HG03045 (cell line): ENCODE measurements around the gene KLHL30.

Source experiments
- ATAC-seq: cut with Tn5 transposase; IDR thresholded peaks from one replicate; pipeline ENCODE4 v1.9.1; 2021; ENCODE audit warnings: mild to moderate bottlenecking, moderate library complexity; ENCODE audit not compliant: unreplicated experiment

The KLHL30 gene

DNA sequence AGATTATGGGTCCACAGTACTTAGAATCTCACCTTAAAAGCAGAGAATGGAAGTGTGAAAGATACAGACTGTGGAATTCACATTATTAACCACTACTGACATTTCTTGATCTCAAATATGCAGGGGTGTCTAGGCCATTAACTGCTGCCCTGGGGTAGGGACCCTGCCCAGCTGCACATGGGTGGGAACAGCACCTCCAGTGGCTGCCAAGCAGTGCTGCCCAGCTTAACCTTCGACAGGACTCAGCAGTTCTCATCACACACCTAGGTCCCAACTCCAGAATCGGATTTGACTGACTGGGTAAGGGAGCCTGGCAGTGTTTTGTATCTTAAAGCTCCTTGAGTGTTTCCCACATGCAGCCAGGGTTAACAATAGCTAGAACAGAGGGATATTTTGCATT lies 35.2 kb downstream of the KLHL30 start:
- ATAC-seq, result no peak

DNA sequence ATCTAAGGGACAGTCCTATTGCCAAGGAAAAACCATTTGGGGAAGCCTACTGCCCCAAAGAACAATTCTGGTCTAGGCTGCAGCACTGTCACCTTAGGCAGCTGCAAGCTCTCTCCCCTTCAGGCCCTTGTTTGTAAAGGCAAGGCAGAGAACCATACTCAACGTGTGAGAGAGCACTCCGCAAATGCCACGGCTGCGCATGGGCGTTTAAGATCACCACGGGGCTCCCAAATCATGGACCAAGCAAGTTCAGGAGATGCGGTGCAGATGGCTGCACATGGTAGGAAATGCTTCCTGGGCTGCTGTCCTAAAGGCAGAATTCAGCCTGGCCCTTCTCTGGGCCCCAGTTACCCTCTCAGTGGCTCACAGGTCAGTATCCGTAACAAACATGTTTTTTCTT lies 35.8 kb downstream of the KLHL30 start:
- no peak for ATAC-seq

DNA sequence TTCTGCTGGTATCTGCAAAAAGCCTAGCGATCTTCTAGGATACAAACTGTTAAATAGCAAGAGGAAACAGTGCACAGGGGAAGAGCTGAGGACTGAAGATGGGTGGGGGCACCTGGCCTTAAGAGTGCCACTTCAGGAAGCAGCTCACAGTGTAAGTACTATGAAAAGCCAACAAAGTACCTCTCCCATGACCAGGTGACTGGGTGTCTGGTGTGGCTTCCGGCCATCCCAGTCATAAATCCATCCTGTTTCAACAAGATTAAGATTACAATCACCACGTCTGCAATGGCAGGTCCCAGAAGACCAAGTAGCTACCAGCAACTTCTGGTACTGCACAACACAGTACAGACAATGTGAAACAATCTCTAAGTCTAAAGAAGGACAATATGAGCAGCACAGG lies 36.2 kb downstream of the KLHL30 start:
- ATAC-seq, result no peak

DNA sequence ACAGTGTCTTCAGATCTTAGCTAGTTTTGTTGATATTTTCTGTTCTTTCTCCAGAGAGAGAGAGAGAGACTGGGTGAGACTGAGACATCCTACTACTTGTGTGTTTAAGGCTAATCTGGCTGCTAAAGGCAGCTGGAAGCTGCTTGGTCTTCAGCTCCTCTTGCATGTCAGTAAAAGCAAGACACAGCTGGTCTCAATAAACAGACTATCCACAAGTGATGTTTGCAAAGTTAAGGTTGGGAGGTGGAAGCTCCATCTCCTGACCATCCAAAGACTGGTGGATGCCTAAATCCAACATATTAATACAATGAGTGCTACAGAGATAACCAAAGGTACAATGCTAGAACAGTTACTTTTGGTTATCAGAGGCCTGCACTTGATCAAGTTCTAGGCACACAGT lies 38.1 kb downstream of the KLHL30 start:
- no peak for ATAC-seq

DNA sequence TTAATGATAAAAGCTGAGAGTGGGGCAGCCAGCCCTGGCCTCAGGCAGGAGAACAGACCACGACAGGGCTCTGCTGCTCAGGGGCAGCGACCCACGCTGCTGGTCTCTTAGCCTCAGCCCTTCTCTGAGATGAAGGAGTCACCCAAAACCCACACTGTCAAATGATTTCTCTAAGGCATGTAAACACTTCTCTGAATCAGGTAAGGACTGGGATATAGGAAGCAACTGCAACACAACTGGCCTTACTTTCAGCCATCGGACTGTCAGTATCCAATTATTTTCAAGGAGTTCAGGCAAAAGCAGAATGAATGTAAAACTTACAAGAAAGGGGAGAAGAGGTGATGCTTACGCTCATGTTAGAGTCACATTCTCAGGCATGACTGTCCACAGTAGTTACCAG lies 42.1 kb downstream of the KLHL30 start:
- no peak for ATAC-seq

DNA sequence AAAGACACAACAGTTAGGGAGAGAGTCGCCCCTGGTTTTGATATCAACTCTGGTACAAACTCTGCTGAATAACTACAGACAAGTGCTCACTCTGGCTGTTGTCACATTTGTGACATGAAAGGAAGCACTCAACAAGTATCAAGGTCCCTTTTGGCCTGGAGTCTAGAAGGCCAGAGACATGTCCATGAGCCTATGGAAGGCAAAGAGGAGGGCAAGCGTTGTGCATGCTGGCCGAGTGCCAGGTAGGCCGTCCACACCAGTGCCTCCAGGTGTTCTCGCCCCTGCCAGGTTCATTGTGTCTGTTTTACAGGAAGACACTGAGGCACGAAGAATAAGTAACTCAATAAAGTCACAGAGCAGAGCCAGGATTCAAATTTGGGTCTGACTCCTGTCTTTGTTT lies 43.9 kb downstream of the KLHL30 start:
- ATAC-seq, result no peak

DNA sequence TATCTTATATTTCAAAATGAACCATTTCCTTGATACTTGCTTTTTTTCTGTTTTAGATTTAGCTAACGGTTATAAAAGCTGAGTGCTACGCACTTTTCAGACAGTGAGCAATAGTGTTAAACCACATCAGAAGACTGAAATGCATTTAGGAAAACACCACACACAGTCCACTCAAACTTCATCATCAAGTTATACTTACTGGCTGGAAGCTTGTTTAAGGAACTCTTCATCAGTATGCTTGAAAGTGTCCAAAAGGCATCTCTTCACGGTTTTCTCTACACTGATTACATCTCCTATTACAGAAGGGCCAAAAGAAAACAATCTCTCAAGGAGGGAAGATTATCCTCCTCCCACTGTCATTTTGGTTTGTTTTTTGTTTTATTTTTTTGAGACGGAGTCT lies 45.4 kb downstream of the KLHL30 start:
- no peak for ATAC-seq

DNA sequence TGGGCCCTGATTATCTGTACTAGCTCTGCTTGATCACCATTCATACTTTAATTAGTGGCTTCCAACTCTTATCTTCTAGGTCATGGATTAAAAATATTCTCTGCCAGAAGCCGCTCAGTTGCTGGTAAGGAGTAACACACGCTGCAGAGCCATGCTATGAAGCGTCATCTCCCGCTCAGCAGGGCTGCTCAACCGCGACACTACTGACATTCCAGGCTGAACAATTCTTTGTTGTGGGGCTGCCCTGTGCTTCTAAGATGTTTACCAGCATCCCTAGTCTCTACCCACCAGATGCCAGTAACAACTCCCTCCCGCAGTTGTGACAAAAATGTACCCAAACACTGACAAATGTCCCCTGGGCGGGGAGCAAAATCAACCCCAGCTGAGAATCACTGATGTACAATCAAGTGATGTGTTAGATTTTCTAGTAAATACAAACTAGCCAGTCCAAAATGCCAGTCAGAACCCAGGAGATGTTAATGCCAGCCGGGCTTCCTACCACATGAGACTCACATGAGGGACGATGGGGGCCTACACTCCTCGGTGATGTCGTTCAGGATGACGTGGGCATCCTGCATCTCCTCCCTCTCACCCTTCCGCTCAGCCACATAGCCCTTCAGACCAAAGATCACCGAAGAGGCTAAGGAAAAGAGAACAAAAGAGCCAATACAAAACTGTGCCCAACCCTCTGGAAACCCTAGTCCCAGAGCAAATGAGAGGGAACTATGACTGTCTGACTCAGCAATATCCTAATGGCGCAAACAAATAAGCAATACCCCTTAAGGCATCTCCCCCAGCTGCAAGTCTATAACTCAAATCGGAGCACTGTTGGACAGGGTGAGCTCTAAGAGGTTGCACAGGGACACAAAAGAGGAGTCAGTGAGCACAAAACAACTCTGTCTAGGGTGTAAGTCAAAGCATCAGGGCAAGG lies 49.4 kb downstream of the KLHL30 start:
- ATAC-seq, result no peak

DNA sequence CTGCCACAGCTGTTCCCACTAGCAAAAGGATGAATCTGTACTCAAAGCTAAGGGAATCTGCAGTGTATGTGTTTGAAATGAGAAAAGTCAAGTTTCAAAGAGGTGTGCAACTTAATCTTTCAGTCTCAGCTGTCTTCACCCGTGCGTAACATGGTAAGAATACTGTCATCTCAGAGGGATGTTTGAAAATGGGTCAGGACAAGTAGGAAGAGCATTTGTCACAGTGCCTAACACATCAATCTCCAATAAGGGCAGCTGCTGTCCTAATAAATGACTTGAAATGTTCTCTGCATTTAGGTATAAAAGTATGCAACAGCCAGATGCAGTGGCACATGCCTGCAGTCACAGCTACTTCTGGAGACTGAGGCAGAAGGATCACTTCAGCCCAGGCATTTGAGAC lies 52.0 kb downstream of the KLHL30 start:
- no peak for ATAC-seq
